Endothelial cell of umbilical vein (primary cell): ENCODE measurements around the gene PTPRU. TPM values are rescaled to one million over a fixed set of nuclear protein-coding genes. Genes with fewer than 3 reads are reported as not detected.

Source experiments
- BruUV-seq: library from RNA; stranded (reverse); fragments of 400-500 nt; replicated peaks from 2 replicates; lab custom pipeline; 2021; lab: Mats Ljungman, UMichigan
- CTCF ChIA-PET: fragments of 300-600, 350-600 bp; sonication (Branson Sonifier 250); formaldehyde crosslinking; loops from one replicate; lab custom pipeline; 2021; ENCODE audit warnings: antibody characterized with exemption, inconsistent platforms; lab: Charles Lee
- POLR2A ChIA-PET: fragments of 300-600, 350-600 bp; sonication (Branson Sonifier 250); formaldehyde crosslinking; loops from one replicate; lab custom pipeline; 2021; ENCODE audit warnings: antibody characterized with exemption, inconsistent platforms; lab: Charles Lee
- DNase-seq: peaks from one replicate; pipeline ENCODE4 v3.0.0-alpha.2; 2011; ENCODE audit warnings: low read depth, low spot score
- FAIRE-seq: peaks from 2 replicates; lab custom pipeline; 2011; peaks lifted over from hg19 to GRCh38; lab: Jason Lieb, UNC
- H2AFZ ChIP-seq: 2 replicates; pipeline ENCODE4 v1.6.0; 2012; ENCODE audit warnings: low read depth, low read length, control low read depth, inconsistent platforms
- H3K27ac ChIP-seq: 2 replicates; pipeline ENCODE4 v1.5.1; 2011; ENCODE audit warnings: low read depth, mild to moderate bottlenecking, control low read depth, low read length, moderate library complexity; ENCODE audit not compliant: insufficient read depth
- H3K27me3 ChIP-seq, 2 experiments: 2 replicates each; pipeline versions ENCODE4 v1.6.0 to v1.6.1; 2011; ENCODE audit warnings: low read length in 2 of 2, mixed read lengths in 1 of 2; ENCODE audit not compliant: control insufficient read depth in 2 of 2, insufficient read depth in 2 of 2
- H3K36me3 ChIP-seq, 2 experiments: 2 replicates in 1 of 2; 3 replicates in 1 of 2; pipeline ENCODE4 v1.5.1; 2011; ENCODE audit warnings: low read length in 2 of 2, mild to moderate bottlenecking in 1 of 2, moderate library complexity in 1 of 2; ENCODE audit not compliant: control insufficient read depth in 2 of 2, insufficient read depth in 2 of 2; ENCODE audit errors: extremely low read depth in 1 of 2
- H3K4me1 ChIP-seq: 3 replicates; pipeline ENCODE4 v1.5.1; 2011; ENCODE audit warnings: mild to moderate bottlenecking, low read length; ENCODE audit not compliant: control insufficient read depth, insufficient read depth; ENCODE audit errors: extremely low read depth
- H3K4me2 ChIP-seq: 2 replicates; pipeline ENCODE4 v1.6.1; 2011; ENCODE audit warnings: low read length, control low read depth, mixed read lengths; ENCODE audit not compliant: insufficient read depth
- H3K4me3 ChIP-seq, 3 experiments: fragments of 200-600 bp in 1 of 3; sonication (generic), shearing (Covaris generic) in 1 of 3; replicated peaks in 1 of 3; 2 replicates each; pipeline ENCODE4 v1.5.1; 2011 to 2016; ENCODE audit warnings: control low read depth in 3 of 3, low read length in 3 of 3, mild to moderate bottlenecking in 2 of 3, inconsistent platforms in 1 of 3, low read depth in 1 of 3, moderate library complexity in 1 of 3; ENCODE audit not compliant: insufficient read depth in 1 of 3
- H3K79me2 ChIP-seq: 2 replicates; pipeline ENCODE4 v1.6.0; 2012; ENCODE audit warnings: low read length, inconsistent platforms; ENCODE audit not compliant: control insufficient read depth, insufficient read depth
- H3K9ac ChIP-seq: replicated peaks from 2 replicates; pipeline ENCODE3; 2011; ENCODE audit warnings: low read length, control low read depth; ENCODE audit not compliant: insufficient read depth; ENCODE audit errors: extremely low read depth
- H3K9me1 ChIP-seq: replicated peaks from 3 replicates; pipeline ENCODE4 v1.6.0; 2011; ENCODE audit warnings: mild to moderate bottlenecking, low read length; ENCODE audit not compliant: control insufficient read depth, insufficient read depth; ENCODE audit errors: extremely low read depth
- H3K9me3 ChIP-seq: replicated peaks from 2 replicates; pipeline ENCODE4 v1.5.1; 2012; ENCODE audit warnings: low read length, inconsistent platforms; ENCODE audit not compliant: control insufficient read depth, insufficient read depth
- H4K20me1 ChIP-seq: replicated peaks from 2 replicates; pipeline ENCODE3; 2011; ENCODE audit warnings: mild to moderate bottlenecking, low read length; ENCODE audit not compliant: control insufficient read depth, insufficient read depth; ENCODE audit errors: extremely low read depth
- CTCF ChIP-seq, 2 donors: IDR thresholded peaks; 1 replicate in 1 of 2; 2 replicates in 1 of 2; pipeline ENCODE4 v1.5.1; 2011; ENCODE audit warnings: low read length in 2 of 2, mild to moderate bottlenecking in 2 of 2, moderate library complexity in 2 of 2, control low read depth in 1 of 2, inconsistent platforms in 1 of 2, low read depth in 1 of 2; ENCODE audit not compliant: insufficient read depth in 1 of 2; ENCODE audit errors: extremely low read depth in 1 of 2
- EZH2 ChIP-seq: IDR thresholded peaks from 2 replicates; pipeline ENCODE4 v1.6.1; 2012; ENCODE audit warnings: borderline replicate concordance, low read depth, mild to moderate bottlenecking, moderate library complexity, low read length, inconsistent platforms; ENCODE audit not compliant: severe bottlenecking
- FOS ChIP-seq: IDR thresholded peaks from 2 replicates; pipeline ENCODE4 v1.6.1; 2011; ENCODE audit warnings: mild to moderate bottlenecking, low read length, moderate library complexity, borderline replicate concordance; ENCODE audit not compliant: insufficient read depth
- JUN ChIP-seq: IDR thresholded peaks from 2 replicates; pipeline ENCODE4 v1.6.1; 2011; ENCODE audit warnings: borderline replicate concordance, low read depth; ENCODE audit not compliant: insufficient read length, insufficient read depth
- MYC ChIP-seq: IDR thresholded peaks from one replicate; pipeline ENCODE4 v1.6.1; 2011; ENCODE audit warnings: mild to moderate bottlenecking, low read depth, low read length
- POLR2A ChIP-seq: IDR thresholded peaks from 2 replicates; pipeline ENCODE4 v1.6.1; 2012; ENCODE audit warnings: low read depth, mild to moderate bottlenecking, control low read depth, low read length
- POLR2AphosphoS5 ChIP-seq: IDR thresholded peaks from 2 replicates; pipeline ENCODE4 v1.6.1; 2012; ENCODE audit warnings: low read depth, mild to moderate bottlenecking, control low read depth, low read length, moderate library complexity; ENCODE audit not compliant: insufficient read depth
- dilution Hi-C: fragments of 300-500 bp; cut with MboI; formaldehyde crosslinking; loops from one replicate; pipeline ENCODE4 v1.15.0; 2019; ENCODE audit warnings: low sequenced_read_pairs; ENCODE audit not compliant: extremely low pct_ligation_motif_present
- intact Hi-C: fragments of 100-400 bp; cut with micrococcal nuclease; formaldehyde crosslinking; loops from one replicate; pipeline ENCODE4 v1.10.0; 2022
- polyA plus RNA-seq, 4 experiments: library from polyadenylated mRNA; depleted of rRNA in 3 of 4; stranded (reverse) in 3 of 4; unstranded in 1 of 4; fragments of >200 nt; gene quantifications; 2 replicates each; pipeline versions ENCODE4 v1.2.1 to v1.2.3, GENCODE V29; 2011 to 2012; ENCODE audit warnings: missing spikeins in 1 of 4
- total RNA-seq: library from RNA; stranded (reverse); gene quantifications from 2 replicates; pipeline ENCODE4 v1.2.3, GENCODE V29; 2021
- TF ChIP-seq, protein P1 (sequence below): IDR thresholded peaks from 2 replicates; pipeline ENCODE4 v1.6.1; 2011; ENCODE audit not compliant: insufficient read depth, insufficient read length

The PTPRU gene
- total and polyA plus RNA-seq, 2 donors (not counting 3 experiments of a cell fraction or from before 2014, with no cell fraction given): 0.58 to 2.6 TPM

DNA sequence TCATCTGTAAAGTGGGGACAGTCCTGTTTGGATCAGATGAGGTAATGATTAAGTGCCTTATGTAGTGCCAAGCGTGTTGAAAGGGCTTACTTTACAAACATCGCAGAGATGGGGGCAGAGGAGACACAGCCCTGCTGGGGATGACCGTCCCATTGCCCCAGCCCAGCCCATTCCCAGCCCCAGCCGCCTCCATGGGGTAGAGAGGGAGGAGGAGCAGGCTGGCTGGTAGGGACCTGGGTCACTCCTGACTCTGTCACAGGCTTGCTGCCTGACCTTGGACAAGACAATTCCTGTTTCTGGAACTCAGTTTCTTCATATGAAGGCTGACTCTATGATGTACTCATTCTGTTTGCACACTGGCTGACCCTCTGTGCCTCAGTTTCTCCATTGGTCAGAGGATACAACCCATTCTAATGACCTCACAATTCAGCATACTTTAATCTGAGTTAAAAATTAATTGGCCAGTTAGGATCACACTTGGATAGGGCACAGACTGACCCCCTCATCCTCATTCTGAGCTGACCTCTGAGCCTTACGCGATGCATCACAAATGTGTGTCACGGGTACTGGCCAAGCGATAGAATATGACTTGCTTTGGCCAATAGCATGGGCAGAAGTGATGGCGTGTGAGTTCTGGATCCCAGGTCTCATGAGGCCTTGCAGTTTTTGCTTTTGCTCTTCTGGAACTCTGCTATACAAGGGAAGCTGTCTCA is 91.1 kb downstream of the PTPRU start:
- Histone ChIP-seq H3K36me3 (no peaks in the 10 kb centered on the region), H3K4me1 (no peaks in the 10 kb centered on the region), H3K27me3 (no peaks in the 10 kb centered on the region), H4K20me1 (no peaks in the 10 kb centered on the region), H3K9ac (no peak overlapping the region), H3K9me3 (no peaks in the 10 kb centered on the region), H3K4me2 (no peak overlapping the region), H3K9me1 (no peaks in the 10 kb centered on the region), H3K79me2 (no peaks in the 10 kb centered on the region), H2AFZ (no peak overlapping the region), H3K4me3 (no peak overlapping the region), H3K27ac (no peak overlapping the region)
- POLR2A ChIA-PET: no interaction called here
- CTCF ChIA-PET: interaction anchor here (0.8 to 1.2 kb wide), 2 partner anchors 12 to 14 kb away, joined by 3 read pairs; no protein-coding TSS in a partner anchor
- DNase-seq: no peak
- no peak for FAIRE-seq
- intact Hi-C loops (no loop called here), dilution Hi-C loops (no loop called here)
- BruUV-seq: no TSS peak
- no peak for TF ChIP-seq MYC
- TF ChIP-seq FOS: no peak
- TF ChIP-seq EZH2: no peak
- no peak for TF ChIP-seq POLR2AphosphoS5
- no peak for TF ChIP-seq JUN
- TF ChIP-seq POLR2A: no peak
- no peak for TF ChIP-seq CTCF (IDR thresholded peaks at IDR 0.05; ENCODE audit: extremely low read depth in 1 of 2, insufficient read depth in 1 of 2, low read depth in 1 of 2, low read length in 2 of 2)
- TF ChIP-seq, protein P1, sequence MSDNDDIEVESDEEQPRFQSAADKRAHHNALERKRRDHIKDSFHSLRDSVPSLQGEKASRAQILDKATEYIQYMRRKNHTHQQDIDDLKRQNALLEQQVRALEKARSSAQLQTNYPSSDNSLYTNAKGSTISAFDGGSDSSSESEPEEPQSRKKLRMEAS: no peak
